ENCODE measurements around the gene IRF4. TPM values are rescaled to one million over a fixed set of nuclear protein-coding genes. Genes with fewer than 3 reads are reported as not detected.

IRF4 gene
- total RNA-seq, 4 donors from 2014 or later, result 0.89 to 7.4 (median 3.2) TPM

DNA sequence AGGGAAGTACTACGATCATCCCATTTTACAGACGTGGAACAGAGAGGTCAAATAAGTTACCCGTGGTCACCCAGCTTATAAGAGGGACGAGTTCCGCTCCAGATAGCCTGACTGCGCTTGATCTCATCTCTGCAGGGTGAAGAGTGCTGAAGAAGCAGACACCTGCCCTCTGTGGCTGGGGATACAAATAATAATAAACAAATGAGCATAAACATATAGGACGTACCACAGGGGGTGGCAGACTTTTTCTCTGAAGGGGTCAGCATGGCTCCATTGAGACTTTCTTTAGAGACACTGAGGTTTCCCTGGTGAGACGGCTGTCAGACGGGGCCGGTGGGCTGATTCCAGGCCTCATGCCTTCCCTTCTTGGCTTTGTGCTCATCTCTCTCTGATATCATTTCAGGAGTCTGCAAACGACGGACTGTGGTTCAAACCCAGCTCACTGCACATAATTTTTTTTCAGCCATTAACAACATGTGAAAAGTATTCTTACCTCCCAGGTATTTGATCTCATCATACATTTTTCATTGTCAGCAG is 47.1 kb downstream of the IRF4 start:
- TF ChIP-seq POLR2AphosphoS5 (IDR thresholded peaks at IDR 0.05) (no peak), POLR2A (IDR thresholded peaks at IDR 0.05) (no peak), EP300 (IDR thresholded peaks at IDR 0.05) (no peak)
- TF ChIP-seq, protein P1, sequence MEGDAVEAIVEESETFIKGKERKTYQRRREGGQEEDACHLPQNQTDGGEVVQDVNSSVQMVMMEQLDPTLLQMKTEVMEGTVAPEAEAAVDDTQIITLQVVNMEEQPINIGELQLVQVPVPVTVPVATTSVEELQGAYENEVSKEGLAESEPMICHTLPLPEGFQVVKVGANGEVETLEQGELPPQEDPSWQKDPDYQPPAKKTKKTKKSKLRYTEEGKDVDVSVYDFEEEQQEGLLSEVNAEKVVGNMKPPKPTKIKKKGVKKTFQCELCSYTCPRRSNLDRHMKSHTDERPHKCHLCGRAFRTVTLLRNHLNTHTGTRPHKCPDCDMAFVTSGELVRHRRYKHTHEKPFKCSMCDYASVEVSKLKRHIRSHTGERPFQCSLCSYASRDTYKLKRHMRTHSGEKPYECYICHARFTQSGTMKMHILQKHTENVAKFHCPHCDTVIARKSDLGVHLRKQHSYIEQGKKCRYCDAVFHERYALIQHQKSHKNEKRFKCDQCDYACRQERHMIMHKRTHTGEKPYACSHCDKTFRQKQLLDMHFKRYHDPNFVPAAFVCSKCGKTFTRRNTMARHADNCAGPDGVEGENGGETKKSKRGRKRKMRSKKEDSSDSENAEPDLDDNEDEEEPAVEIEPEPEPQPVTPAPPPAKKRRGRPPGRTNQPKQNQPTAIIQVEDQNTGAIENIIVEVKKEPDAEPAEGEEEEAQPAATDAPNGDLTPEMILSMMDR (IDR thresholded peaks at IDR 0.05), result no peak
- Histone ChIP-seq H3K27me3 (peaks cover 19% of the 10 kb centered on the region), H3K9me3 (no peaks in the 10 kb centered on the region), H3K27ac (no peak overlapping the region), H3K4me1 (no peaks in the 10 kb centered on the region), H3K4me3 (no peak overlapping the region), H3K36me3 (no peaks in the 10 kb centered on the region)
- 59 to 63% methylated on average over 5 to 12 of the region's 12 CpGs for WGBS, 2 donors (ENCODE audit: low coverage in 1 of 2)
- ATAC-seq, result no peak

DNA sequence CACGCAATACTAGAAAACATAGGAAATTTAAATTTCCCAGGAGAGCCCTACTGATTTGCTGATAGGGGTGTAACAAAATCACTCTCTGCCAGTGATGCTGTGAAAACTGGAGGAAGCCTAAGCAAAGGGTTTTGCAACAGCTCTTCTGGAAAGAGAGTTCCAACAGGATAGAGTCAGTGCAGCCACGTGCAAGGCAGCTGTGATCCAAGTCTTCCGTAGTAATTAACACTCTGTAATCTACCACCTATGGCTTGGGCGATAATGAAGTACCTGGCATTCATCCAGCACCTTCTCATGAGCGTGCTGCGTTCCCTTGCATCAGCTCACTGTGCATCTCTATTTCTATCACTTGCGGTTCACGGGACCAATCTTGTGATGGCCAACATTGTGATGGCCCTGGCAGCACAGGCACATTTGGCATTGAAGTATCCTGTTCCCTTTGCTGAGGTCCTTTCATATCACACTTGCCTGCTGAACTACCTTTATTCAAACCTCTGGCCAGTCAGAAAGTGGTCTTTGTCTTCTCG is 48.2 kb downstream of the IRF4 start:
- H3K4me1 ChIP-seq, result no peaks in the 10 kb centered on the region
- no peaks in the 10 kb centered on the region for H3K36me3 ChIP-seq
- WGBS, 2 donors (ENCODE audit: low coverage in 1 of 2), result 64 to 76% methylated on average over 6 to 8 of the region's 9 CpGs
- H3K27me3 ChIP-seq, result peaks cover 29% of the 10 kb centered on the region
- H3K27ac ChIP-seq, result no peak overlapping the region
- no peaks in the 10 kb centered on the region for H3K9me3 ChIP-seq
- H3K4me3 ChIP-seq, result no peak overlapping the region
- peak; percentile 42 for ATAC-seq
- TF ChIP-seq POLR2A (IDR thresholded peaks at IDR 0.05), result no peak
- TF ChIP-seq, protein P1 (IDR thresholded peaks at IDR 0.05), result no peak
- no peak for TF ChIP-seq POLR2AphosphoS5 (IDR thresholded peaks at IDR 0.05)
- TF ChIP-seq EP300 (IDR thresholded peaks at IDR 0.05), result no peak

DNA sequence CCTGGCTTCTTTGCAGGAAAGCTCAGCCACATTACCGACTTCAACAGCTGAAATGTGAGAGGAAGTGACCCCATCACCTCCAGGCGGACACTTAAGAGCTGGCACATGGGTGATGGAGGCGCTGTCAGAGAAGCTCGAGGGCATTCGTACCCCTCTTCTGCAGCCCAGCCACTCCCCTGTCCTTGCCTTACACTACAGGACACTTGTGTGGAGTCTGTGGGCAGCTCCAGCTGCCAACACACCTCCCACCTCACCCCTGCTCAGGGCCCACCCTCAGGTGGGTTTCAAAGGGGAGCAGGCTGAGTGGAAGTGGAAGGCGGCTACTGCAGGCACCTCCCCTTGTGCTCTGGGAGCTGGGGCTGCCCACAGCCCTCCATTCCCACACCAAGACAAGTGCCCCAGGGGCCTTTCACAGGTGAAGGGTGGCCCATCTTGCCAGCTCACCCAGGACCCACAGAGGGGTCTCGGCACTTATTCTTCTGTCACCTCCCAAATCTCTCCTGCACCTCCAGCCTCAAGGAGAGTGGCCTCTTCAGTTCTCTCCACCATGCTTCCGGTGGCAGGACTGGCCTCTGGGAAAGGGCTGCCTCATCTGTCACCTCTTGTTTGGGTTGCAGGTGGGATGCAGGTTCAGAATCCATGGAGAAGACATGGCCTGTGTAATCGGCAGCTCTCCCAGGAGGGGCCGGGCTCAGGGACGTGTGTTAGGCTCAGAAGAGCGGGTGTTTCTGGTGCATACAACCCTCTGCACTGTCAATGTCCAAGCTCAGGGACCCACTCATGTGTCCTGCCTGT is 49.8 kb downstream of the IRF4 start:
- 66 to 93% methylated on average over 4 of the region's 12 CpGs for WGBS, 2 donors (ENCODE audit: low coverage in 1 of 2)
- Histone ChIP-seq H3K9me3 (no peaks in the 10 kb centered on the region), H3K4me1 (no peaks in the 10 kb centered on the region), H3K27me3 (peaks cover 39% of the 10 kb centered on the region), H3K4me3 (no peak overlapping the region), H3K36me3 (no peaks in the 10 kb centered on the region), H3K27ac (no peak overlapping the region)
- TF ChIP-seq, protein P1 (IDR thresholded peaks at IDR 0.05), result no peak
- TF ChIP-seq EP300 (IDR thresholded peaks at IDR 0.05) (no peak), POLR2A (IDR thresholded peaks at IDR 0.05) (no peak), POLR2AphosphoS5 (IDR thresholded peaks at IDR 0.05) (no peak)
- no peak for ATAC-seq

DNA sequence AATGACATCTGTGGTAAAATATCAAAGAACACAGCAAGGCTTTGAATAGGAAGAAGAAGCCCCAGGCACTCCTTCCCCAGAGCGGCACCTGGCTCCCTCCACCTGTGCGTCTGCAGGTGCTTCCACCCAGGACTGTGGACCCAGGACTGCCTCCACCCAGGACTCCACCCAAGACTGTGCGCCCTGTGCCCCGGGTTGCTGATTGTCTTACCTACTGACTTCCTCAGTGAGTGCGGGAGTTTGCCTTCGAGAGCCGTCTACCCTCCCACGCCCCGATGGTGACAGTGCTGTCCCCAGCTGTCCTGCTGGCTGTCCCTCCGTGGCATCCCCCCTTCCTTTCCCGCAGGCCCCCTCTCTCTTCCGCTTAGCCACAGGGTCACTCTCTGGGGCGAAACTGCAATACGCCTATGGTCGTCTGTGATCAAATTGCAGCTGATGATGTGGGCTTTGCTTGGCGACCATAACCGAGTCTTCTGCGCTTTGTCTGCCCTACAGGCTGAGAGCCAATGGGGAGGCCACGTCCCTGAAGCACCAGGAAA is 52.1 kb downstream of the IRF4 start:
- 89% methylated on average over 9 of the region's 19 CpGs; no CpG with 5 or more reads in 1 of the 2 donors for WGBS, 2 donors (ENCODE audit: low coverage in 1 of 2)
- H3K27ac ChIP-seq, result no peak overlapping the region
- H3K9me3 ChIP-seq, result peaks cover 0 to under 1% (median 0%) of the 10 kb centered on the region in 3 donors
- TF ChIP-seq, protein P1 (IDR thresholded peaks at IDR 0.05), result no peak
- TF ChIP-seq EP300 (IDR thresholded peaks at IDR 0.05), result no peak
- no peak for TF ChIP-seq POLR2AphosphoS5 (IDR thresholded peaks at IDR 0.05)
- TF ChIP-seq POLR2A (IDR thresholded peaks at IDR 0.05), result no peak
- no peak for ATAC-seq
- H3K27me3 ChIP-seq, result peaks cover 51% of the 10 kb centered on the region
- H3K4me3 ChIP-seq, result no peak overlapping the region
- H3K36me3 ChIP-seq, result no peaks in the 10 kb centered on the region
- no peaks in the 10 kb centered on the region for H3K4me1 ChIP-seq
